OCI-LY3 (cell line): ENCODE results near the gene CELA3B.
"Not testable (repeated sequence)": the region's sequence is repeated elsewhere in the genome, so short reads cannot be mapped to it uniquely, and the experiment has no call there.

Source experiments
- CTCF ChIP-seq: fragments of 200-600, 300-600 bp; sonication (generic); IDR thresholded peaks from 2 replicates; pipeline ENCODE4 v1.5.1; 2014; ENCODE audit warnings: antibody characterized with exemption, low read length, low read depth
- EZH2phosphoT487 ChIP-seq: fragments of 200-600 bp; shearing (Covaris generic); IDR thresholded peaks from 2 replicates; pipeline ENCODE4 v1.6.1; 2018; ENCODE audit warnings: antibody characterized with exemption, mixed run types, low read depth

GRCh38 chr1:21981253-21981652 lies 4.4 kb downstream of the CELA3B start:
- not testable (repeated sequence) for TF ChIP-seq EZH2phosphoT487, CTCF
